GM18858 (cell line): ENCODE results near the gene RUFY4.
A peak's percentile ranks its signal among the peaks of the same experiment; 100 is the strongest.

Source experiments
- ATAC-seq: cut with Tn5 transposase; IDR thresholded peaks from one replicate; pipeline ENCODE4 v1.9.1; 2021; ENCODE audit not compliant: unreplicated experiment

The RUFY4 gene, protein sequence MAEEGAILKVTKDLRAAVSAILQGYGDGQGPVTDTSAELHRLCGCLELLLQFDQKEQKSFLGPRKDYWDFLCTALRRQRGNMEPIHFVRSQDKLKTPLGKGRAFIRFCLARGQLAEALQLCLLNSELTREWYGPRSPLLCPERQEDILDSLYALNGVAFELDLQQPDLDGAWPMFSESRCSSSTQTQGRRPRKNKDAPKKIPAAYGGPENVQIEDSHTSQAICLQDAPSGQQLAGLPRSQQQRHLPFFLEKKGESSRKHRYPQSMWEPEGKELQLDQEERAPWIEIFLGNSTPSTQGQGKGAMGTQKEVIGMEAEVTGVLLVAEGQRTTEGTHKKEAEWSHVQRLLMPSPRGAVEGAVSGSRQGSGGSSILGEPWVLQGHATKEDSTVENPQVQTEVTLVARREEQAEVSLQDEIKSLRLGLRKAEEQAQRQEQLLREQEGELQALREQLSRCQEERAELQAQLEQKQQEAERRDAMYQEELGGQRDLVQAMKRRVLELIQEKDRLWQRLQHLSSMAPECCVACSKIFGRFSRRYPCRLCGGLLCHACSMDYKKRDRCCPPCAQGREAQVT

DNA sequence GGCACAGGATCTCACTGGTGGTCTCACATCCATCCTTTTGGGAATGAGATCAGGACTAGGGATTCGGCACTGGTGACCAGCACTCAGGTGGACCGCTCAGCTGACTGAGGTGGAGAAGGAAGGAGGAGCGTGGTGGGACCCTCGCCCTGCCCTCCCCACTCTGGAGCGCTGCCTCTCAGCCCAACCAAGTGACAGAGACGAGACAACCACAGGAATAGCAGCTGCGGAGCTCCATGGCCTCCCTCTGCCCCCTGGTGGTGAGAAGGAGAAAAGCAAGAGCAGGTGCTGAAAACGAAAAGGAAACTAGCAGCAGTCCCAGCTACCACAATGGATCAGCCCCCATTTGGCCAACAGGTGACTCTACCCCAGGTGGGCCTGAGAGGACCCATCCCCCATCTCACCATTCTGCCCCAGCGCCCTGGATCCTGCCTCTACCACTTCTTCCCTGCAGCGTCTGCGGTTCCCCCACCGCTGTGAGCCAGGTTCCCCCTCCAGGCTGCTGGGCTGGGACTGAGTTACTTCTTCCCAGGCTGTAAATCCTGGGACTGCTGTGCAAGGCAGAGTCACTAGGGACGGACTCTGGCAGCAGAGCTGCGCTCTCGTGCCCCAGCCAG is at the start of gene RUFY4:
Gene RUFY4, plus strand, starts transcription at position 533 of the 614 bp plus-strand sequence. CDS start 1,353 bp downstream, outside the sequence.
- ATAC-seq: peak; percentile 77

DNA sequence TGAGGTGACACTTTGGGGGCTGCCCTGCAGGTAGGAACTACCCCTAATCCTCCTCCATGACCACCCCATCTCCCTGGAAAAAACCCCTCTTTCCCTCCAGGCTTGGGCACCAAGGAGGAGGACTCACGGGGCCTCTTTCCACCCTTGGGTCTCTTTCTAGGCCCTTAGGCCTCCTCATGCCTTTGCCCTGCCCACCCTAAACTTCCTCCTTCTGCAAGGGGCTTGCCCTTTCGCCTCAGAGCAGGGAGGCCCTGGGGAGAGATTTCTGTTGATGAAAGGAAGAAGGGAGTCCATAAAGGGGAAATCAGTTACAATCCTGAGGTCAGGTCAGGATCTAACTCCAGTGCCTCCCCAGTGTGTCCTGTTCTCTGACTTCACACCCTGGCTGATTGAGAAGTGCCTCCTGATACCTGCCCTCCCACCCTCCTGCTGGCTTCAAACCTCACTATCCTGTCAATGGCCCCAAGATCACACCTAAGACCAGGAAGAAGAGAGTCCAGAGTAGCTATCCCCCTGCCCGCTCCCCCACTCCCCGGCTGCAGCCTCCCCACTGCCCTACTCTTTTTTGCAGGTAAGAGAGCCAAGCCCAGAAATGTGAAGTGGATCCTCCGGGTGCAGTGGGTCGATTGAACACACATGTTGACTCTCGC is 49.5 kb upstream of the RUFY4 start:
- no peak for ATAC-seq

DNA sequence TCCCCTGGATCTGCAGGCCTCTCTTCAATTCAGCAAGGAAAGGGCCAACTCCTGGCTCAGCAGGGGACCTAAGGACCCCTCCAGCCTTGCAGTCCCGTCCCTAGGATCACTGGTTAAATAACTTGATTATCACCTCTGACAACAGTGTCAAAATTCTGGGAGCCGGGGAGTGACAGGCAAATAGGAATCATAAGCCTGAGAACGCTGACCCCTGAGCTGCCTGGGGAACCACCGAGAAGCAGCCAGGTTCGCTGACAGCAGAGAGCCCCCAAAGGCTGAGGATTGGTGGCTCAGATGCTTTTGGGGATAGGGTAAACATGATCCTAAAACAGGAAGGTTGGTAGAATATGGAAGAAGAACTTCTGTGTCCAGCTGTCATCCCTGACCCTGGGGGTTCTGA is 48.8 kb upstream of the RUFY4 start:
- no peak for ATAC-seq

DNA sequence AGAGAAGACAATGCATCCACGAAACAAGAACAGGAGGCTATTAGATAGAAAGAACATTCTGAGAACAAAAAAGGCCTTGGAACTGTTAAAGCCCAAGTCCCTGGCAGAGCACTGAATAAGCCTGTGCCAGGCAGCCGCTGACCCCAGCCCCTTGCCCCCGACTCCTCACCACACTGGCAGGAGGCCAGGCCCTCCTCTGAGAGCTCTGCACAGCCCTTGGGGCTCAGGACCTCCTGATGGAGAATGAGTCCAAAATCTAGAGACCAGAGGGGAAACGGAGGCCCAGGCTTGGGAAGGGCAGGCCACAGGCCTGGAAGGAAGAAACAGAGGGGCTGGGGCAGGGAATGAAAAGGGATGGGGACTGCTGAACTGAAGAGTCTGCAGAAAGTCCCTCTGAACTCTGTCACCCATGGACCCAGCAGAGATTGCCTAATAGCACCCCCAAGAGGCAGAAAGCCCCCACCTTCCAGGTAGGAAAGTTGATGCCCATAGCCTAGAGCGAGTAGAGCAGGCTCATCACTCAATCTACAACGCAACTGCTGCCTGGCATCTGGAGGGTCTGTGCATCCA is 48.0 kb upstream of the RUFY4 start:
- ATAC-seq: no peak

DNA sequence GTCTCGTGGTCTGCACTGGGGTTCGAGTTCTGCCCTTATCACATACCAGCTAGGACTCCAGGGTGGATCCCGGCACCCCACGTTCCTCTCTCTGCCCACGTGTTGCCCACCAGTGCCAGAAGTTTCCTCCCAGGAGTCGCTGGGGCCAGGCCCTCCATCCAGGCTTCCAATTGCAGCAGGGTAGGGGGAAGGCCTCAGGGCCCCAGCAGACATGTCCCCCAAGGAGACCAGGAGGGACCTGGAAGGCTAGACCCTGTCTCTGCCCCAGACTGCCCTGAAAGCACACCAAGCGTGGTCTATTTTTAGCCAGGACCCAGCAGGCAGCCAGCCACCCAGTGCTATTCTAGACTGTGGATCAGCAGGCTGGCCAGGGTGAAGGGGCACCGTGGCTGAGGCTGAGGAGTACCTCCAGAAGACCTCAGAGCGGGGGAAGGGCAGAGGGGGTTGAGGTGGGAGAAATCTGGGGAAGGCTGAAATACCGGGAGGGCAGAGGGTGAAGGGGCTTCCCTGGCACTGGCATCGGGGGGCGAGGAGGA is 47.4 kb upstream of the RUFY4 start:
- no peak for ATAC-seq

DNA sequence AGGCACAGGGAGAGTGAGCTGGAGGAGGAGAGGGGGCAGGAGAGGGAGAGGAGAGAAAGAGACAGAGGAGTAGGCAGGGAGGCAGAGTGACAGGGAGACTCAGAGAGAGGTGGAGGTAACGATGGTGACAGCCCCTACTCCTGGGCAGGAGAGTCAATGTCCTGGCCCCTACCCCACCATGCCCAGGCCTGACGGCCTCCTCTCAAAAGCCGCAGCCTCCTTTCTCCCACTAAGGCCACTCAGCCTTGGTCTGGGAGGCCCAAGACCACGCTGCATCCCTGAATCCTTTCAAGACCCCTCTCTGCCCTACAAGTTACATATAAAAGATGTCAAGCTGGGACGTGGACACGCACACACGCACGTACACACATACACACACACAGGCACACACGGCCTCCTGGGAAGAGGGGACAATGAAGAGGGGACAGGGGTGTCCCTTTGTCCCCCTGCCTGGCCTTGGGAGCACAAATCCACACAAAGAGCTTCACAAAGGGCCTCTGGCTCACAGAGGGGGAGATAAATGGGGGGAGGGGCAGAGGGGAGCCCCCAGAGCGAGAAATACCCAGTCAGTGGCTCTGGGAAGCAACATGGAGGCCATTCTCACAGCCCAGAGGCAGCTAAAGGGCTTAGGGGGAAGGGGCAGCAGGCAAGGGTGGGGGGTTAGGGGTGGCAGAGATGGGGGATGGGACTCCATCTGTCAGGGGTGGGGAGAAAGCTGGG is 46.8 kb upstream of the RUFY4 start:
- no peak for ATAC-seq

DNA sequence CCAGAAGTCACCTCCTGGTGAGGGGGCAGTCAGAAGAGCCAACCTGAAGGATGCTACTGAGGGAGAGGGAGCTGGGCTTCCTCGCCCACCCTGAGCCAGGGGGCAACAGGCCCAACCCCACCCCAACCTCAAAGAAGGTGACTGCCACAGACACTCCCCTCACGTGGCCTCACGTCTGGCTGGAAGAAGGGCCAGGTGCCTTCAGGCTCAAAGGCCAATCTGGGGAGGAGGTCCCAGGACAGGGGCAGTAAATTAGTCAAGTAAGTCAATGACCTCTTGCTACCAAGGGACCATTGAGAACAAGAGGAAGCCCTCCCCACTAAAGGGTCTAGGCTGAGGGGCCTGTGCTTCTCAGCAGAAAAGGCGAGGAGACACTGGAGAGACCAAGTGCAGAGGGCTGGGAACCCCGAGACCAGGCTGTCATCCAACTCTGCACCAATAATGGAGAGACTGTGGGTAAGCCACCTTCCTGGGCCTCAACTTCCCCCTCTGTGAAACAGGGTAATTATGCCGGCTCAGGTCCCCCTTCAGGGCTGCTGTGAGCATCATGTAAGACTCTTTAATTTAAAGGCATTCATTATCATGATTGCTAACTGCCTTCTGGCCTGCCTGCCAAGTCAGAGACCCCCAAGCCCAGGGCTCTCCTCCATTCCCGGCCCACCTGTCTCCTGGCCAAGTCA is 46.1 kb upstream of the RUFY4 start:
- ATAC-seq: no peak

DNA sequence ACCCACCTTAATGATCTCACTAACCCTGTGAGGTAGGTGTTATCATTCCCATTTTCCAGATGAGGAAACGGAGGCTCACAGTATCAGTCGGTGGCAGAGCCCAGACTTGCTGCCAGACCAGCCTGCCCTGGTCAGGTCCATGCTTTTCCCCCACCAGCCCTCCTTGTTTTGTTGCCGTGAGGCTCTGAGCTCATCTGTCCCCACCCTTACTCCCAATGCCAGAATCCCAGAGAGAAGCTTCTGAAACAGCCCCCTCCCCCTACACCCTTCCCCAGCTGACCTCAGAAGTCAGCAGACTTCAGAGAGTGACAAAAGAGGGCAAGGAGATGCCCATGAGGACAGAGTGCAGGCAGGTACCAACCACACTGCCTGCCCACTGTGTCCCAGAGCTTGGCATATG is 45.4 kb upstream of the RUFY4 start:
- ATAC-seq: no peak

DNA sequence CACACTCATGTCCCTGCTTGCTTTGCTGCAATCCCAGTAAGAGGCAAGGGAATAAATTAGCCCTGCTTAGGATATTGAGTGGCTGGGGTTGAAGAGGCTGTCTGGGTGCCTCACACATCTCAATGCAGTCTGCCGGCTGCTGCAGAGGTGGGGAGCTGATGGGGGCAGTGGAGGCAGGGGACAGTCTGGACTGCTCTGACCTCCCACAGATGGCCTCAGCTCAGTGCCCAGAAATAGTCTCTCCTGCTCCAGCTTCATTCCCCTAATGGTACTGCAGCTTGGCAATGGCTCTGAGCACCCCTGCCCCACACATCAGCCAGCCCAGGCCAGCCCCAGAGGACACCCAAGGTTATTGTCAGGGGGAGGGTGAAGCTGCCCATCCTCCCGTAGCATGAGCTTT is 44.7 kb upstream of the RUFY4 start:
- no peak for ATAC-seq

DNA sequence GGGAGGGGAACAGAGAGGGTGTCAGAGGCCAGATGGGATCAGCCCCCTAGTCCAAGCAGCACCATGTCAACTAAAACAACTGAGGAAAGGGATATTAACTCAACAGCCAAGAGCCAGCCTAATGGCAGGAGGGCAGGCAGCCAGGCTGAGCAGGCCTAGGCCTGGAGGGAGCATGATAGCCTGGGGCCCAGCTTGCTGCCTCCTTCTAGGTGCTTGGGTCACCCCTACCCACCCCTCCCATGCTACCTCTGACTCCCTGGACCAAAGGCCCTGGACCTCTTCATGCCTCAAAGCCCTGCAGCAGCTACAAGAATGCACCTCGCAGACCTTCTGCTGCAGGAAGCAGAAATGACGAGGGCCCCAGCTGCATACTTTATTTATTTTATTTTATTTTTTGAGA is 44.2 kb upstream of the RUFY4 start:
- no peak for ATAC-seq

DNA sequence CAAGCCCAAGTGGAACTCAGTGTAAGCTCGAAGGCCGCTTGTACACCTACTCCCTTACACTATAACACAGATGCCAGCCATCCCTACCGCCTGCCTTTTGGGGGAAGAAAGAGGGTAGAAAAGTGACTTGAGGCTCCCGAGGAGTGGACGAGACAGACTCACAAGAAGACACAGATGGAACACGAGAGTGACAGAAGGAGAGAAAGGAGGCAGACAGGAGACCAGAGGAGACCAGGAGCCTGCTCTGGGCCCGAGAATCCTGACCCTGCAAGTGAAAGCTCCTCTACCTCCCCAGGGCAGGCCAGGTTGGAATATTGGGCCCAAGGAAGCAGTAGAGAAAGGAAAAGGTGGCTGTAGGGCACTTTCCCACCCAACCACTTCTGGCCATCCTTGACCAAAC is 42.8 kb upstream of the RUFY4 start:
- ATAC-seq: no peak

DNA sequence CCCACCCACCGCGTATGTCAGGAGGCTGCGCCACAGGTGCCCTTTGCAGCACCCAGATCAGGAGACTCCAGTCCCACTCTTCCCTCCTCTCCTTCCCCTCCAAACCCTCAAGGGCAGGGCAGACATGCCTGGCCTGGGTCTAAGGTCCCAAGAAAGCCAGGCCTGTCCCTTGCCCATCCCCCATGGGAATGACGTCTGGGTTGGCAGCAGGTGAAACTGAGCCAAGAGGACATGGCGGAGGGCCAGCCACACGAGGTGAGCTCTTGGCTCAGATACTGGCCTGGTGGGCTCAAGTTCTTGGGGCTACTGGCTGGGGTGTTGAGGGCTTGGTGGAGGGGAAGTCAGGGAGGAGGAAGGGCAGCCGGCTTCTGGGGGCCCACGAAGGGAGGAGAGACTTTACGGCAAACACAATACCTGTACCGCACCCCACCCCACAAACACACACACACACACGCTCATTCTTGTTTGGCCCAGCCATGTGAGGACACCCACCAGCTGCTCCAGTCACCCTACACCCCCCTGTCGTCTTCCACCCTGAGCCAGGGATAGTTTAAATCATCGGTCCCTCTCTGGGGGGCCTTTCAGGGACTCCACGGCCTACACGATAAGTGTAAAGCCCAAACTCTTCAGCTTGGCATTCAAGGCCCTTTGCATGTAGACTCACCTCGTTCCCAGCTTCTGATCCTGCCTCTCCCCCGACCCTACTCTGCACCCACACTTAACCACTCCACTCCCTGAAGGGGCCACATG is 42.2 kb upstream of the RUFY4 start:
- ATAC-seq: no peak

DNA sequence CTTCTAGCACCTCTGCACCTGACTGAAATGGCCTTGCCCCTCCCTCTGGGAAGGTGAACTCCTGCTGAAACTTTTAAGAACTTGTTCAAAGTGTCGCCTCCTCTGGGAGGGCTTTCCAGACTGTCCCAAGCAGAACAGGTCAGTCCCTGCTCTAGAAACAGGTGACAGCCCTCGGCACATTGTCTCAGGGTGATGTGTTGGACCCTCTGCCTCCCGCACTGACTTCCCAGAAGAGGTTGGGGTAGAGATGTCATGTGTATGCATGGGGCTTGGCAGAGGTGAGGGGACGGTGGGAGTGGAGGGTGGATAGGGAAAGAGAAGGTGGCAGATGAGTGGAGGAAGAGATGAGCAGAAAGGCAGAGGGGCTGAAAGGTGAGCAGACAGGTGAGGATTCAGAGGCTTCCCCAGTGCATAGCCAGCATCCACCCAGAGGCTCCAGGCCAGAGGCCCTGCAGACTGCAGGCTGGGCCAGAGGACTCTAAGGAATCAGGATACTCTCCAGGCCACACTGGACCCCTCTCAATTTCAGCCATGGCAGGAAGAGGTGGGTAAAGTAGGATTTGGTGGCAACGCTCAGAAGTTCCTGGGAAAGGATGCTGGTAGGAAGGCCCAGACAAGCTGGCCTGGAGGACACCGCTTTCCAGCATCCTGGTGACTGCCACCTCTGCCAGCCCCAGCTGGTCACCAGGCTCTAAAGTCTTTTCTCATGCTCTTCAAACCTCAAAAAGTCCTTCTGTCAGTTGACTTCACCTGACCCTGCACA is 41.4 kb upstream of the RUFY4 start:
- no peak for ATAC-seq

DNA sequence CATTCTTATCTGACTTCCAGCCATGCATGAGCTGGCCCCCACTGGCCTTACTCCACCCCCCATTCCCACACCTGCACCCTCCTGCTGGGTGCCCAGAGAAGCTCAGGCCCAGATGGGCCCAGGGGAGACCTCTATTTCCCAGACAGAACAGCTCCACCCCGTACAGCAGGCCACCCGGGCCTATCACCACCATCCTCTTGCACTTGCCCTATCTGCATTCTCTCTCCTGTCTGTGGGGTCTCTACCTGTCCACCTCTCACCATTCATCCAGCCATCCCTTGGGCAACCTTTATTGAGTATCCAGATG is 40.9 kb upstream of the RUFY4 start:
- no peak for ATAC-seq

DNA sequence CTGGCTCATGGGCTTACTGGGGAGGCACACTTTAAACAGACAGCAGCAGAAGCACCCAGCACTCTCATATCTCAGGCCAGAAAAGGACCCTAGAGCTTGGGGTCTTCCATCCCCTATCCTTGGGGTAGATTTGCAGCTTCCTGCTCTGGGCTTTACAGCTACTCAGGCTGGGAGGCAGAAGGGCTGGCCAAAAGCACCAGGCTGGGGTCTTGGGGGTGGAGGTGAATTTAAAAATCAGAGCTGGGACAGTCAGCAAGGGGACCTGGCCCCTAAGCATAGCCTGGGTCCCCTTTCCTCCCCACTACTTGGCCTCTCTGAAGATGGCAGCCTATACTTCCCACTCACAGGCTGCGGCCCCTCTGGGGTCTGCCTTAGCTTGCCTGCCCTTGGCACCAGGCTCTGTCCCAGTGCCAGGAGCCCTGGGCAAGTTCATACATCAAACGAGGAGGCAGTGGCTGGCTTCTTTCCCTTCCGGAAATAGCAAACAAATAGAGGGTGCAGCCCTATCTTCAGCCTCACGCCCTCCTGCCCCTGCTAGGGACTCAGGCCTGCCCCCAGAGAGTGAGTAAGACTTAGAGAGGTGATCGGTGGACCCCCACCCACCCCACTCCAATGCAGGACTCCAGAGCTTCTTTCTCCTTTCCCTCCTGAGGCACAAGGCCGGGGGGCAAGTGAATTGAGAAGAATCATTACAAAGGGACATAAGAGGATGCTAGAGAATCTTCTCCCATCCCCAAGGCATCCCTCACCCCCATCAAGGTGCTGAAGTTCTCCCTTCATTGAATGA is 40.3 kb upstream of the RUFY4 start:
- no peak for ATAC-seq

DNA sequence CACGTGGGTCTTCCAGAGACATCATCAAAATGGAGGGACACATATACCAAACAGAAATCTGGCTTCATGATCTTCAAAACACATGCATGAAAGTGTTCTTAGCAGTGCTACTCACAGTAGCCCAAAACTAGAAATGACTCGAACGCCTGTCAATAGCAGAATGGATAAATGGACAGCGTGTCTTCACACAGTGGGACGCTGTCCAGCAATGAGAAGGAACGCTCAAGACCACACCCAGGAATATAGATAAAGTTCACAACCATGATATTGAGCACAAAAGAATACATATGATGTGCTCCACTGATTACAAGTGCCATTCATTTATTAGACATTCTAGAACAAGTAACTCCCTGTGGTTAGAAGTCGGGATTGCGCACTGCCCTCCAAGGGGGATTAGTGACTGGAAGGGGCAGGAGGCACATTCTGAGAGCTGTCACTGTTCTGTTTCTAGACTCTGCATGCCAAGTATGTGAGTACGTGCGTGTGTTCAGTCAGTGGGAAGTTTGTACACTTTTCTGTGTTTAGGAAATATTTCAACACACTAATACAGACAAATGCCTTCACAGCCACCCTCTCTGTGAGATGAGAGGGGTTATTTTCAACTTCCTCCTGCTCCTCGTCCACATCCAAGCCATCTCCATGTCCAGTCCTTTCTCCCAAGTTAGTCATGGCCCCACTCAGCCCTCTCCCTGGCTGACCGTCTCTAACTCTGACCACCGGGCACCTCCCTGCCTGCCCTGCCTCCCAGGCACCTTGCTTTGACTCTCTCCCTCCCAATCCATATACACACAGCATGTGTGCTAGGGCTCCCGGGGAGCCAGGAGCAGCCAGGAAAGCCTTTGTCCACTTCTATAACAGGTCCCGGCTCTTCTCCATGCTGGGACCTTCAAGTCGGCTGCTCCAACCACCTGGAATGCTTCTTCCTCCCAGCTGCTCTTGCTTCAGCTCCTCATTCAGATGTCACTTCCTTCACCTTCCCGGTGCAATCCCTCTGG is 39.4 kb upstream of the RUFY4 start:
- ATAC-seq: no peak
